CD4-positive, alpha-beta T cell treated with Interleukin-15 for 1 hour (primary cell): ENCODE results near the gene TMEM30B.

Experiments used
- DNase-seq: peaks from one replicate; pipeline ENCODE4 v3.0.0-alpha.2; 2020

TMEM30B gene

GRCh38 chr14:61229981-61230380 lies 51.2 kb downstream of the TMEM30B start:
- no peak for DNase-seq

GRCh38 chr14:61229475-61229888 lies 51.7 kb downstream of the TMEM30B start:
- DNase-seq, result no peak

- DNase-seq, result no peak
Measured at GRCh38 chr14:61227884-61228591, 53.1 kb downstream of the TMEM30B start.
